Endodermal cell (in vitro differentiated cells): ENCODE data around the gene MARCHF10. TPM values are rescaled to one million over a fixed set of nuclear protein-coding genes. Genes with fewer than 3 reads are reported as not detected.

ENCODE experiments used
- DNase-seq: peaks from one replicate; pipeline ENCODE4 v3.0.0-alpha.2; 2017
- H3K27ac ChIP-seq: 2 replicates; pipeline ENCODE4 v1.5.1; 2013; ENCODE audit warnings: mild to moderate bottlenecking, low read depth, low read length, moderate library complexity
- H3K27me3 ChIP-seq: 2 replicates; pipeline ENCODE4 v1.6.1; 2013; ENCODE audit warnings: mild to moderate bottlenecking, low read length, moderate library complexity; ENCODE audit not compliant: insufficient read depth, control insufficient read depth, poor library complexity, severe bottlenecking
- H3K36me3 ChIP-seq: 2 replicates; pipeline ENCODE4 v1.7.0; 2013; ENCODE audit warnings: mild to moderate bottlenecking, low read length, moderate library complexity; ENCODE audit not compliant: control insufficient read depth, insufficient read depth
- H3K4me1 ChIP-seq: one replicate; pipeline ENCODE4 v1.7.0; 2013; ENCODE audit warnings: low read length; ENCODE audit not compliant: control insufficient read depth, insufficient read depth
- H3K4me3 ChIP-seq: 2 replicates; pipeline ENCODE4 v1.5.1; 2013; ENCODE audit warnings: mild to moderate bottlenecking, low read length, moderate library complexity
- H3K9ac ChIP-seq: 2 replicates; pipeline ENCODE4 v1.6.1; 2013; ENCODE audit warnings: mild to moderate bottlenecking, low read length, moderate library complexity; ENCODE audit not compliant: poor library complexity, severe bottlenecking; ENCODE audit errors: extremely low read depth
- H3K9me3 ChIP-seq: 2 replicates; pipeline ENCODE4 v1.6.1; 2013; ENCODE audit warnings: mild to moderate bottlenecking, low read length, moderate library complexity; ENCODE audit not compliant: control insufficient read depth
- H3K27ac Mint-ChIP-seq: 2 replicates; pipeline ENCODE4 v1.8.0; 2020; ENCODE audit warnings: mixed read lengths
- H3K27me3 Mint-ChIP-seq: 2 replicates; pipeline ENCODE4 v1.8.0; 2021; ENCODE audit warnings: mild to moderate bottlenecking, mixed read lengths; ENCODE audit not compliant: insufficient read depth
- H3K36me3 Mint-ChIP-seq: 2 replicates; pipeline ENCODE4 v1.8.0; 2020; ENCODE audit warnings: low read depth, mixed read lengths
- H3K4me1 Mint-ChIP-seq: 2 replicates; pipeline ENCODE4 v1.8.0; 2020; ENCODE audit warnings: mixed read lengths
- H3K4me3 Mint-ChIP-seq: 2 replicates; pipeline ENCODE4 v1.8.0; 2020; ENCODE audit warnings: mild to moderate bottlenecking, moderate library complexity, mixed read lengths
- H3K9me3 Mint-ChIP-seq: 2 replicates; pipeline ENCODE4 v1.8.0; 2020; ENCODE audit warnings: mild to moderate bottlenecking, mixed read lengths
- CTCF ChIP-seq: fragments of 200-600 bp; sonication (generic); conservative IDR thresholded peaks from 2 replicates; pipeline ENCODE4 v1.5.0; 2021; ENCODE audit warnings: antibody characterized with exemption, mild to moderate bottlenecking
- WGBS, 2 experiments: methylation state at CpG; one replicate each; pipeline versions ENCODE4 v1.1.5 to v1.1.7; 2013; ENCODE audit warnings: missing lambda C conversion rate in 2 of 2, mixed read lengths in 1 of 2; ENCODE audit not compliant: insufficient coverage in 1 of 2, insufficient read length in 1 of 2; 5-methylcytosine and 5-hydroxymethylcytosine counted together
- total RNA-seq, 2 donors: library from RNA; stranded (reverse); fragmentation: NEBNext Ultra II Directional in 1 of 2; extraction: Animal tissue kit (Norgen Biotek cat#: 25700) in 1 of 2; gene quantifications; 2 replicates in 1 of 2; 3 replicates in 1 of 2; pipeline ENCODE4 v1.2.1, GENCODE V29; 2021

Gene MARCHF10
- total RNA-seq, 2 donors from 2014 or later, result 0.57 to 1.7 TPM

DNA sequence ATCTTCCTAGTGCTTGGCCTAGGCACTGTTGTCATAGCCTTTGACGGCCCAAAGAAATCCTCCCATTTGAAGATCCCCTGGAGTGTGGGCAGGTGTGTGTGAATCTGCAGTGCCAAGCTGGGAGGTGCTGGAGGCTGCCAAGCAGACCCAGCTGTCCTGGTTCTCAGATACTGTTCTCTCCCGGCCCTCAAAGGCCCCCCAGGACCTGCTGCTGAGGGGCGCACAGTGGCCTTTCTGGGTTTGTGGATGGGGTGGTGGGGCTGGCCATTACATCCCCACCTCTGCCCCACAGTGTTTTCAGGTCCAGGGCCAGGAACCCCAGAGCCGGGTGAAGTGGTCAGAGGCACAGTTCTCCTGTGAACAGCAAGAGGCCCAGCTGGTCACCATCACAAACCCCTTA lies 120.1 kb downstream of the MARCHF10 start:
- H3K4me3 Mint-ChIP-seq, result no peak overlapping the region
- peaks cover 58% of the 10 kb centered on the region for H3K36me3 Mint-ChIP-seq
- Histone ChIP-seq H3K36me3 (peaks cover 52% of the 10 kb centered on the region), H3K9ac (no peak overlapping the region), H3K9me3 (peaks cover 15% of the 10 kb centered on the region), H3K27ac (no peak overlapping the region), H3K27me3 (no peaks in the 10 kb centered on the region), H3K4me1 (no peaks in the 10 kb centered on the region), H3K4me3 (no peak overlapping the region)
- no peak for TF ChIP-seq CTCF
- no peak overlapping the region for H3K27ac Mint-ChIP-seq
- 88 to 90% methylated on average over 1 to 4 of the region's 4 CpGs for WGBS, 2 experiments
- DNase-seq, result peak; percentile 41
- no peaks in the 10 kb centered on the region for H3K4me1 Mint-ChIP-seq
- H3K27me3 Mint-ChIP-seq, result no peaks in the 10 kb centered on the region
- peaks cover 14% of the 10 kb centered on the region for H3K9me3 Mint-ChIP-seq

GRCh38 chr17:62684179-62684578 lies 123.9 kb downstream of the MARCHF10 start:
- Mint-ChIP-seq H3K4me3 (no peak overlapping the region), H3K27ac (no peak overlapping the region), H3K36me3 (peaks cover 70% of the 10 kb centered on the region), H3K4me1 (no peaks in the 10 kb centered on the region), H3K27me3 (no peaks in the 10 kb centered on the region), H3K9me3 (peaks cover 14% of the 10 kb centered on the region)
- no peak overlapping the region for H3K27ac ChIP-seq
- WGBS, 2 experiments, result 95% methylated on average over 4 of the region's 4 CpGs; no CpG with 5 or more reads in 1 of the 2 experiments
- peaks cover 15% of the 10 kb centered on the region for H3K9me3 ChIP-seq
- H3K4me1 ChIP-seq, result no peaks in the 10 kb centered on the region
- H3K36me3 ChIP-seq, result peaks cover 58% of the 10 kb centered on the region
- no peak for TF ChIP-seq CTCF
- H3K9ac ChIP-seq, result no peak overlapping the region
- no peak for DNase-seq
- H3K4me3 ChIP-seq, result no peak overlapping the region
- H3K27me3 ChIP-seq, result no peaks in the 10 kb centered on the region

DNA sequence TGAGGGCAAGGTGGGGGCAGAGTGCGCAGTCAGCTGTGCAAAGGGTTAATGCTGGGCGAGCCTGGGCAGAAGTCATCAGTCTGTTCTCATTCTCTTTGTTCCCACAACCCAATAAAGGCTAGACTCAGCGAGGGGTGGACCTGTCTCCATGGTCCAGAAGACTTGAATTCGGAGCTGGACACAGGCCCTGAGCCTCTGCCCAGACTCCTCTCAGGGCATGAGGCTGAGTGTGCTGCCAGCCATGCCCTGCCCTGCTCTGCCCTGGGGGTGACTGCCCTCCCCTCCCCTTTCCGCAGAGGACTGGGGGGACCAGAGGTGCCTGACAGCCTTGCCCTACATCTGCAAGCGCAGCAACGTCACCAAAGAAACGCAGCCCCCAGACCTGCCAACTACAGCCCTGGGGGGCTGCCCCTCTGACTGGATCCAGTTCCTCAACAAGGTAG lies 126.2 kb downstream of the MARCHF10 start:
- peaks cover 14% of the 10 kb centered on the region for H3K9me3 Mint-ChIP-seq
- peaks cover 57% of the 10 kb centered on the region for H3K36me3 ChIP-seq
- H3K27me3 ChIP-seq, result no peaks in the 10 kb centered on the region
- DNase-seq, result no peak
- H3K4me1 ChIP-seq, result no peaks in the 10 kb centered on the region
- no peaks in the 10 kb centered on the region for H3K27me3 Mint-ChIP-seq
- no peak overlapping the region for H3K27ac ChIP-seq
- WGBS, 2 experiments, result 80 to 97% methylated on average over 1 to 8 of the region's 8 CpGs
- no peak for TF ChIP-seq CTCF
- H3K4me1 Mint-ChIP-seq, result no peaks in the 10 kb centered on the region
- no peak overlapping the region for H3K27ac Mint-ChIP-seq
- no peak overlapping the region for H3K4me3 Mint-ChIP-seq
- H3K9me3 ChIP-seq, result peaks cover 15% of the 10 kb centered on the region
- H3K9ac ChIP-seq, result no peak overlapping the region
- no peak overlapping the region for H3K4me3 ChIP-seq
- H3K36me3 Mint-ChIP-seq, result peaks cover 69% of the 10 kb centered on the region
